Spleen (tissue), 11 donors: ENCODE measurements around the gene FHIT. TPM values are rescaled to one million over a fixed set of nuclear protein-coding genes. Genes with fewer than 3 reads are reported as not detected.

ENCODE experiments used
- DNase-seq: peaks from one replicate; pipeline ENCODE4 v3.0.0-alpha.2; 2020
- H3K27ac ChIP-seq, 8 donors: fragments of 200-600 bp; sonication (generic) in 7 of 8; 1 replicate in 4 of 8; 2 replicates in 4 of 8; pipeline versions ENCODE4 v1.5.0 to v1.8.0; 2016 to 2021; ENCODE audit warnings: inconsistent platforms in 4 of 8, mild to moderate bottlenecking in 4 of 8, moderate library complexity in 1 of 8
- H3K27me3 ChIP-seq, 7 donors: fragments of 200-600 bp; sonication (generic) in 6 of 7; replicated peaks in 1 of 7; 1 replicate in 4 of 7; 2 replicates in 3 of 7; pipeline versions ENCODE4 v1.5.0 to v1.8.0; 2016 to 2021; ENCODE audit warnings: inconsistent platforms in 3 of 7, mild to moderate bottlenecking in 1 of 7
- H3K36me3 ChIP-seq, 6 donors: fragments of 200-600 bp; sonication (generic) in 5 of 6; 1 replicate in 4 of 6; 2 replicates in 2 of 6; pipeline versions ENCODE4 v1.5.0 to v1.8.0; 2016 to 2021; ENCODE audit warnings: inconsistent platforms in 2 of 6
- H3K4me1 ChIP-seq, 6 donors: fragments of 200-600 bp; sonication (generic) in 5 of 6; 1 replicate in 3 of 6; 2 replicates in 3 of 6; pipeline versions ENCODE4 v1.5.0 to v1.8.0; 2016 to 2021; ENCODE audit warnings: inconsistent platforms in 3 of 6
- H3K4me3 ChIP-seq, 8 donors: fragments of 200-600 bp; sonication (generic) in 7 of 8; 1 replicate in 4 of 8; 2 replicates in 4 of 8; pipeline versions ENCODE4 v1.5.0 to v1.8.0; 2016 to 2021; ENCODE audit warnings: inconsistent platforms in 4 of 8, mild to moderate bottlenecking in 4 of 8, moderate library complexity in 2 of 8
- H3K9me3 ChIP-seq, 8 donors: fragments of 200-600 bp; sonication (generic) in 7 of 8; 1 replicate in 4 of 8; 2 replicates in 4 of 8; pipeline versions ENCODE4 v1.5.0 to v1.8.0; 2016 to 2021; ENCODE audit warnings: inconsistent platforms in 4 of 8
- CTCF ChIP-seq, 11 experiments: fragments of 200-600 bp in 7 of 11; fragments of 450-650 bp in 4 of 11; sonication (generic) in 4 of 11; IDR thresholded peaks in 8 of 11; conservative IDR thresholded peaks in 3 of 11; 1 replicate in 7 of 11; 2 replicates in 4 of 11; pipeline versions ENCODE4 v1.4.0 to v1.8.0; 2016 to 2021; ENCODE audit warnings: antibody characterized with exemption in 11 of 11, inconsistent platforms in 4 of 11, mild to moderate bottlenecking in 1 of 11
- POLR2A ChIP-seq, 3 donors: fragments of 450-650 bp; IDR thresholded peaks; one replicate each; pipeline ENCODE4 v1.5.1; 2017; ENCODE audit warnings: antibody characterized with exemption in 3 of 3, mild to moderate bottlenecking in 1 of 3
- POLR2AphosphoS5 ChIP-seq, 3 donors: sonication (generic); formaldehyde crosslinking; IDR thresholded peaks; one replicate each; pipeline ENCODE4 v1.5.1; 2017; ENCODE audit warnings: antibody characterized with exemption in 3 of 3
- WGBS, 5 donors: extraction: QIAGEN DNeasy Blood & Tissue Kit in 3 of 5; methylation state at CpG; one replicate each; pipeline versions ENCODE4 v1.1.5 to v1.1.7; 2013 to 2018; 5-methylcytosine and 5-hydroxymethylcytosine counted together
- intact Hi-C: fragments of 100-400 bp; cut with DNase I; formaldehyde crosslinking; loops from one replicate; pipeline ENCODE4 v1.15.0; 2023; ENCODE audit warnings: low total_unique reads
- polyA plus RNA-seq, 3 donors: library from polyadenylated mRNA; stranded (reverse); fragments of 200-250 nt; gene quantifications; one replicate each; pipeline ENCODE4 v1.2.1, GENCODE V29; 2013
- total RNA-seq, 7 donors: library from RNA; depleted of rRNA in 3 of 7; stranded (reverse); fragments of >200 nt in 3 of 7; fragmentation: NEBNext Ultra II Directional in 4 of 7; extraction: Animal tissue kit (Norgen Biotek cat#: 25700) in 4 of 7; gene quantifications; one replicate each; pipeline versions ENCODE4 v1.1.0 to v1.2.1, GENCODE V29; 2016 to 2021
- donor health status: healthy with polysubstance abuse.
- donor health status: DM: no; HTN: no; CAD: no; lungs with moderate emphysema.
- donor health status: DM: no; HTN: no; CAD: no.
- donor health status: Bipolar disorder and iron deficiency.
- donor health status: healthy.
- donor health status: DM: no; HTN: no; CAD: no.
- donor health status: DM: yes; HTN: yes; CAD: no.

FHIT gene
- total and polyA plus RNA-seq, 10 donors = 4.1 to 23.1 (median 12.2) TPM

- no peak for TF ChIP-seq POLR2A (IDR thresholded peaks at IDR 0.05)
- TF ChIP-seq POLR2AphosphoS5 (IDR thresholded peaks at IDR 0.05) = no peak
- TF ChIP-seq CTCF (IDR thresholded peaks at IDR 0.05 in 8 of 11, conservative IDR thresholded peaks at IDR 0.05 in 3 of 11) = no peak
- Histone ChIP-seq H3K4me3 (no peak overlapping the region), H3K36me3 (no peaks in the 10 kb centered on the region), H3K27me3 (no peaks in the 10 kb centered on the region), H3K4me1 (no peaks in the 10 kb centered on the region), H3K9me3 (peaks cover 0 to 7% (median 0%) of the 10 kb centered on the region in 8 donors), H3K27ac (no peak overlapping the region)
- intact Hi-C loops = no loop called here
- 84 to 98% (median 92%) methylated on average over 2 of the region's 2 CpGs for WGBS, 5 donors
- no peak for DNase-seq
Measured at GRCh38 chr3:59831394-59831793, 1419.9 kb downstream of the FHIT start.

GRCh38 chr3:59829527-59829926, 1421.7 kb downstream of the FHIT start:
- no peak for TF ChIP-seq POLR2AphosphoS5 (IDR thresholded peaks at IDR 0.05)
- Histone ChIP-seq H3K36me3 (no peaks in the 10 kb centered on the region), H3K27ac (no peak overlapping the region), H3K4me3 (no peak overlapping the region), H3K27me3 (no peaks in the 10 kb centered on the region), H3K9me3 (peaks cover 0 to 5% (median 0%) of the 10 kb centered on the region in 8 donors), H3K4me1 (no peaks in the 10 kb centered on the region)
- intact Hi-C loops = no loop called here
- DNase-seq = no peak
- 72 to 94% (median 83%) methylated on average over 1 of the region's 1 CpG for WGBS, 5 donors

DNA sequence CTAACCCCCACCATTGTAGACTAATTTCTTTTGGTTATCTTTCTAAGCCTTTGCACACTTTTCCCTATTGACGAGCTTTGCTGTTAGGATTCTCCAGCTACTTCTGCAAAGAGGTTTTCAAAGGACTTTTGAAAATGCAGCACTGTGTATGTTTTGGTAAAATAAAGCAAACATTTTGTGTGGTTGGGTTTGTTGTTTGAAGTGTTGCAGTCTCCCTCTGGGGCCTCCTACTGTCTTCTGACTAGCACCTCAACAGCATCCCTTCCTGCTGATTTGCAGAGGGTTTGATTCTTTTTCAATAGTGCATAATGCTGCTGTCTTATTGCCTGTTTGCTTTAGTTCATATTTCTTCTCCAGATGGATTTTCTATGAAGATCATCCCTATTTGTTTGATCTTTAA, 1426.4 kb downstream of the FHIT start:
- H3K4me3 ChIP-seq = no peak overlapping the region
- H3K27ac ChIP-seq = no peak overlapping the region
- intact Hi-C loops = no loop called here
- H3K36me3 ChIP-seq = no peaks in the 10 kb centered on the region
- no peaks in the 10 kb centered on the region for H3K27me3 ChIP-seq
- DNase-seq = no peak
- no peaks in the 10 kb centered on the region for H3K4me1 ChIP-seq
- TF ChIP-seq POLR2AphosphoS5 (IDR thresholded peaks at IDR 0.05) = no peak
- TF ChIP-seq CTCF (IDR thresholded peaks at IDR 0.05 in 8 of 11, conservative IDR thresholded peaks at IDR 0.05 in 3 of 11) = no peak
- WGBS, 5 donors = 0 to 2% (median 0%) methylated on average over 1 of the region's 1 CpG
- no peaks in the 10 kb centered on the region for H3K9me3 ChIP-seq

DNA sequence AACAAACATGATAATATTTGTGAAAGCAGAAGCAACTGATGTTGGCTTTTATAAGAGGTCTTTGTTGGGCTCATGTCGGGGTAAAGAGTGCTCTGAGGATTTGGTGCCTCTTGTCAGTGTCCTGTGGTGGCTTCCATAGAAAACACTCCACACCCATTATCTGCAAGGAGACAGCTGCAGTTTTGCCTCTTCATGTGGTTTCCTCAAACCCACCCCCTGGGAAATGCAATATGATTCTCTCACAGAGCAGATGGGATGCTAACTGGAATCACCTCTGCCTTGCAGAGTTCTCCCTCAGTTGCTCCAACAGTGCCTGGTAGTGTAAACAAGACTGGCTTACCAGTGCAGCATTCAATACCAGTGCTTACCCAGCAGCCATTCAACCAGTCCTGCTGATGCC, 1430.0 kb downstream of the FHIT start:
- 64 to 74% (median 69%) methylated on average over 1 of the region's 1 CpG for WGBS, 5 donors
- H3K4me1 ChIP-seq = peaks cover 0 to 14% (median 5%) of the 10 kb centered on the region in 6 donors
- H3K4me3 ChIP-seq = no peak overlapping the region
- H3K27me3 ChIP-seq = no peaks in the 10 kb centered on the region
- no peak for TF ChIP-seq POLR2AphosphoS5 (IDR thresholded peaks at IDR 0.05)
- TF ChIP-seq CTCF (IDR thresholded peaks at IDR 0.05 in 8 of 11, conservative IDR thresholded peaks at IDR 0.05 in 3 of 11) = no peak
- no peak for TF ChIP-seq POLR2A (IDR thresholded peaks at IDR 0.05)
- intact Hi-C loops = no loop called here
- no peak for DNase-seq
- no peak overlapping the region for H3K27ac ChIP-seq
- H3K36me3 ChIP-seq = no peaks in the 10 kb centered on the region
- no peaks in the 10 kb centered on the region for H3K9me3 ChIP-seq

DNA sequence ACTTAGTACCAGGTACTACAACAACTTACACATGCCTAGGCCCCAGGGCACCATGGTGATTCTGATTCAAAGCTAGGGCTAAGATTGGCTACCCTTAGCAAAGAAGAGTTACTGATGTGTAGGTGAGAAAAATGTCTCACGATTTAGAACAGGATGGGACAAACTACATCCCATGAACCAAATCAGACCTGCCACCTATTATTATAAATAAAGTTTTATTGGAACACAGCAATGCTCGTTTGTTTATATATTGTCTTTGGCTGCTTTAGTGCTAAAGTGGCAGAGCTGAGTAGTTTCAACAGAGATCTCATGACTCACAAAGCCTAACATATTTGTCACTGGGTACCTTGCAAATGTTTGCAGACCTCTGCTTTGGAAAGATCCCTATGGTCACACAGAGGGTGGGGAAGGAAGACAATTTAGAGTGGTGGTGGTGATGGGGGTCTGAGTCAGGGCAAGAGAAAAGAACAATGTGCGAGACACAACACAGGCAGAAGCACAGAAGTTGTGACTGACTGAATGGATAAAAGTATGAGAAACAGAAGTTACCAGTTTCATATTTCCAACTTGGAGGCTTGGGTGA, 1430.8 kb downstream of the FHIT start:
- intact Hi-C loops = no loop called here
- Histone ChIP-seq H3K4me3 (no peak overlapping the region), H3K27ac (no peak overlapping the region), H3K36me3 (no peaks in the 10 kb centered on the region), H3K4me1 (peaks cover 0 to 14% (median 5%) of the 10 kb centered on the region in 6 donors), H3K27me3 (no peaks in the 10 kb centered on the region), H3K9me3 (no peaks in the 10 kb centered on the region)
- TF ChIP-seq CTCF (IDR thresholded peaks at IDR 0.05 in 8 of 11, conservative IDR thresholded peaks at IDR 0.05 in 3 of 11) = no peak
- no peak for TF ChIP-seq POLR2AphosphoS5 (IDR thresholded peaks at IDR 0.05)
- TF ChIP-seq POLR2A (IDR thresholded peaks at IDR 0.05) = no peak
- no peak for DNase-seq
- WGBS, 5 donors = 85 to 97% (median 88%) methylated on average over 3 of the region's 3 CpGs
